ENCODE data around the gene GAB2. TPM values are rescaled to one million over a fixed set of nuclear protein-coding genes. Genes with fewer than 3 reads are reported as not detected.

Gene GAB2
- total RNA-seq, 1 experiment from 2014 or later = 10.6 TPM

GRCh38 chr11:78255919-78256318 lies 161.7 kb downstream of the GAB2 start:
- Mint-ChIP-seq H3K4me3 (ENCODE audit: low read depth, unreplicated experiment) (no peak overlapping the region), H3K9me3 (ENCODE audit: low read depth, unreplicated experiment) (no peaks in the 10 kb centered on the region), H3K27me3 (ENCODE audit: unreplicated experiment) (no peaks in the 10 kb centered on the region), H3K4me1 (ENCODE audit: low read depth, unreplicated experiment) (no peaks in the 10 kb centered on the region), H3K36me3 (ENCODE audit: insufficient read depth, unreplicated experiment) (no peaks in the 10 kb centered on the region), H3K27ac (ENCODE audit: unreplicated experiment) (no peak overlapping the region)
- intact Hi-C loops (cut with micrococcal nuclease; ENCODE audit: unreplicated experiment) = no loop called here
- no TSS peak for BruUV-seq (replicated peaks)
- no peak for DNase-seq
- CTCF ChIA-PET = no interaction called here
- no peak for TF ChIP-seq CTCF (IDR thresholded peaks at IDR 0.05; ENCODE audit: unreplicated experiment)

GRCh38 chr11:78254268-78254667 lies 163.4 kb downstream of the GAB2 start:
- CTCF ChIA-PET = no interaction called here
- H3K4me3 Mint-ChIP-seq (ENCODE audit: low read depth, unreplicated experiment) = no peak overlapping the region
- TF ChIP-seq CTCF (IDR thresholded peaks at IDR 0.05; ENCODE audit: unreplicated experiment) = no peak
- BruUV-seq (replicated peaks) = no TSS peak
- H3K9me3 Mint-ChIP-seq (ENCODE audit: low read depth, unreplicated experiment) = no peaks in the 10 kb centered on the region
- no peaks in the 10 kb centered on the region for H3K36me3 Mint-ChIP-seq (ENCODE audit: insufficient read depth, unreplicated experiment)
- H3K4me1 Mint-ChIP-seq (ENCODE audit: low read depth, unreplicated experiment) = no peaks in the 10 kb centered on the region
- DNase-seq = no peak
- intact Hi-C loops (cut with micrococcal nuclease; ENCODE audit: unreplicated experiment) = no loop called here
- no peaks in the 10 kb centered on the region for H3K27me3 Mint-ChIP-seq (ENCODE audit: unreplicated experiment)
- no peak overlapping the region for H3K27ac Mint-ChIP-seq (ENCODE audit: unreplicated experiment)

- Mint-ChIP-seq H3K9me3 (ENCODE audit: low read depth, unreplicated experiment) (no peaks in the 10 kb centered on the region), H3K4me1 (ENCODE audit: low read depth, unreplicated experiment) (no peaks in the 10 kb centered on the region), H3K36me3 (ENCODE audit: insufficient read depth, unreplicated experiment) (no peaks in the 10 kb centered on the region), H3K27ac (ENCODE audit: unreplicated experiment) (no peak overlapping the region), H3K27me3 (ENCODE audit: unreplicated experiment) (no peaks in the 10 kb centered on the region), H3K4me3 (ENCODE audit: low read depth, unreplicated experiment) (no peak overlapping the region)
- intact Hi-C loops (cut with micrococcal nuclease; ENCODE audit: unreplicated experiment) = no loop called here
- no peak for TF ChIP-seq CTCF (IDR thresholded peaks at IDR 0.05; ENCODE audit: unreplicated experiment)
- CTCF ChIA-PET = interaction anchor here (0.6 kb wide), 1 partner anchor 43 kb away, joined by 7 read pairs; no protein-coding TSS in a partner anchor
- no peak for DNase-seq
- no TSS peak for BruUV-seq (replicated peaks)
Observed at GRCh38 chr11:78253797-78254196, 163.8 kb downstream of the GAB2 start.

- H3K36me3 Mint-ChIP-seq (ENCODE audit: insufficient read depth, unreplicated experiment) = no peaks in the 10 kb centered on the region
- H3K27me3 Mint-ChIP-seq (ENCODE audit: unreplicated experiment) = no peaks in the 10 kb centered on the region
- no peak overlapping the region for H3K4me3 Mint-ChIP-seq (ENCODE audit: low read depth, unreplicated experiment)
- H3K4me1 Mint-ChIP-seq (ENCODE audit: low read depth, unreplicated experiment) = no peaks in the 10 kb centered on the region
- no peak for TF ChIP-seq CTCF (IDR thresholded peaks at IDR 0.05; ENCODE audit: unreplicated experiment)
- intact Hi-C loops (cut with micrococcal nuclease; ENCODE audit: unreplicated experiment) = no loop called here
- H3K27ac Mint-ChIP-seq (ENCODE audit: unreplicated experiment) = no peak overlapping the region
- CTCF ChIA-PET = interaction anchor here (0.7 kb wide), 1 partner anchor 19 kb away, joined by 3 read pairs; no protein-coding TSS in a partner anchor
- no TSS peak for BruUV-seq (replicated peaks)
- DNase-seq = no peak
- H3K9me3 Mint-ChIP-seq (ENCODE audit: low read depth, unreplicated experiment) = no peaks in the 10 kb centered on the region
Observed at GRCh38 chr11:78251083-78251775, 166.4 kb downstream of the GAB2 start.

Measured in Calu3 (cell line).